NOMO-1 treated with dmso at 0.1 percent for 144 hours (cell line): ENCODE data around the gene CRKL.
A peak's percentile ranks its signal among the peaks of the same experiment; 100 is the strongest.

ENCODE experiments used
- DNase-seq: peaks from one replicate; lab custom pipeline; 2025; ENCODE audit not compliant: unreplicated experiment; lab: John Stamatoyannopoulos, UW

The CRKL gene

DNA sequence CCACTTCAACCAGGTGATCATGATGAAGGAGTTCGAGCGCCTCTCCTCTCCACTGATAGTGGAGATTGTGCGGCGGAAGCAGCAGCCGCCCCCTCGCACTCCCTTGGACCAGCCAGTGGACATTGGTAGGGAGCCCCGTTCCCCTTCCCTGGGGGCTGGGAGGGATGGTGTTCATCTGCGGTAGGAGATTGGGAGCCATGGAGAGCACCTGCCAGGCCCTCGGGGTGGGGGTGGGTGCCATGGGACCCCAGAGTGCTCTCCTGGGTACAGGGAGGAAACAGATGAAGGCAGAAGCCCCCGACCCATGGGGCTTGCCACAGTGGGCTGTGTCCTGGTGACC lies 77.7 kb downstream of the CRKL start:
- no peak for DNase-seq

DNA sequence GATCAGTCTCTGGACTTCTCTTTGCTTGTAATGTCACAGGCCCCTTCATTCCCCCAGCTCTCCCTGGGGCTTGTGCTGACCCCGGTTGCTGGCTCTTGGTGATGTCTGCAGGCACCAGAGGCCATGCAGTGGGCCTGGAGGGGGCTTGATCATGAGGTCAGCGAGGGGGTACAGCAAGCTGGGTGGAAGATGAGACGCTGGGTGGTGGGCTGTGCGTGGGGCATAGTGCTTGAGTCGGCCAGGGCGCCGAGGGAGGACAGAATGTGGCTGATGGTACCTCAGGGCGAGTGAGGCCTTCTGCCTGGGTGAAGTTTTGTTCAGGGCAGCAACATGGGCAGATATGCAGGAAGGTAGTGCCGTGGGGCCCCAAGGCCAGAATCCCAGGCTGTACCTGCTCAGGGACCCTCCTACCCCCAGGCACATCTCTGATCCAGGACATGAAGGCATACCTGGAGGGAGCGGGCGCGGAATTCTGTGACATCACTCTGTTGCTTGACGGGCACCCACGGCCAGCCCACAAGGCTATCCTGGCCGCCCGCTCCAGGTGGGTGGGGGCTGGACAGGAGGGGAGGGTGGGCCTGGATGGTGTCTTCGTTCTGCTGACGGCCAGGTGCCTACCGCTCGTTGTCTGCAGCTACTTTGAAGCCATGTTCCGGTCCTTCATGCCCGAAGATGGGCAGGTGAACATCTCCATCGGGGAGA lies 78.3 kb downstream of the CRKL start:
- no peak for DNase-seq

DNA sequence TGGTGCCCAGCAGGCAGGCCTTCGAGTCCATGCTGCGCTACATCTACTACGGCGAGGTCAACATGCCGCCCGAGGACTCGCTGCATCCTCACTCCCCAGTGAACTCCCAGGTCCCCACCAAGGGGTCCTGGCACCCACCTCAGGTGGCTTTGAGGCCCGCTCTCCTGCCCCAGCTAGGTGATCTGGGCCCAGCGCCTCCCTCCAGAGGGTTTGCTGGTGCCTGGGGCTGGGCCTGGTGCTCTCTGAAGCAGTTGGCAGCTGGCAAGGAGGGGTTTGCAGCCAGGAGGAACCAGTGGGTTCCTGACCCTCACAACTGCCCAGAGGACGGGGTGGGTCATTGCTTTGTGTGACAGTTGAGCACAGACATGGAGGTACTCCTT lies 78.8 kb downstream of the CRKL start:
- no peak for DNase-seq

DNA sequence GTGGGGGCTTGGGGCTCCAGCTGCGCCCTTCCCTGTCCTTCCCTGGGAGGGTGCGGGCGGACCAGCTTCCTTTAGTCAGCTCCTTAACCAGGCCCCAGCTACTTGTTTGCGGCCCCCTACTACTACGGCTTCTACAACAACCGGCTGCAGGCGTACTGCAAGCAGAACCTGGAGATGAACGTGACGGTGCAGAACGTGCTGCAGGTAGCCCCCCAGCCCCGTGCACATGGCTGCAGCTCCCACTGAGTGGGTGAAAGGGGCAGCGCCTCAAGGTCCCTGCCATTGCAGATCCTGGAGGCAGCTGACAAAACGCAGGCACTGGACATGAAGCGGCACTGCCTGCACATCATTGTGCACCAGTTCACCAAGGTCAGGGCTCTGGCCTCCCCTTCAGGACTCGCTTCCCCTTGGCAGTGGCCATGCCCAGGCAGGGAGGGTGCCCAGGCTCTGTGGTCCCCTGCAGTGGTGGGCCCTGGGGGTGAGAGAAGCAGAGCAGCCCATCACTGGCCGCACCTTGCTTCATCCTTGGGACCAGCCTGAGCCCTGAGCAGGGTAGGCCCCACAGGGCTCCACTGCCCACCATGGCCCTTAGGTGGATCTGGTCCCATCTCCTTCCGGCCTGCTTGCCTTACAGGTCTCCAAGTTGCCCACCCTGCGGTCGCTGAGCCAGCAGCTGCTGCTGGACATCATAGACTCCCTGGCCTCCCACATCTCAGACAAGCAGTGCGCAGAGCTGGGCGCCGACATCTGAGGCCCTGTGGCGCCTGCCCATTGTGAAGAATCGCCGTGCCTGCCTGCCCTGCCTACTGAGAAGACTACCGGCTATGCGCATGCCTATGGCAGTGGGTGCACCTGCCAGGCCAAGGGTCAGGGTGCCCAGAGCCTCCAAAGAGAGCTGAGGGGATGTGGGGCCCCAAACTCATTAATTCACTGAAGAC lies 79.7 kb downstream of the CRKL start:
- no peak for DNase-seq

DNA sequence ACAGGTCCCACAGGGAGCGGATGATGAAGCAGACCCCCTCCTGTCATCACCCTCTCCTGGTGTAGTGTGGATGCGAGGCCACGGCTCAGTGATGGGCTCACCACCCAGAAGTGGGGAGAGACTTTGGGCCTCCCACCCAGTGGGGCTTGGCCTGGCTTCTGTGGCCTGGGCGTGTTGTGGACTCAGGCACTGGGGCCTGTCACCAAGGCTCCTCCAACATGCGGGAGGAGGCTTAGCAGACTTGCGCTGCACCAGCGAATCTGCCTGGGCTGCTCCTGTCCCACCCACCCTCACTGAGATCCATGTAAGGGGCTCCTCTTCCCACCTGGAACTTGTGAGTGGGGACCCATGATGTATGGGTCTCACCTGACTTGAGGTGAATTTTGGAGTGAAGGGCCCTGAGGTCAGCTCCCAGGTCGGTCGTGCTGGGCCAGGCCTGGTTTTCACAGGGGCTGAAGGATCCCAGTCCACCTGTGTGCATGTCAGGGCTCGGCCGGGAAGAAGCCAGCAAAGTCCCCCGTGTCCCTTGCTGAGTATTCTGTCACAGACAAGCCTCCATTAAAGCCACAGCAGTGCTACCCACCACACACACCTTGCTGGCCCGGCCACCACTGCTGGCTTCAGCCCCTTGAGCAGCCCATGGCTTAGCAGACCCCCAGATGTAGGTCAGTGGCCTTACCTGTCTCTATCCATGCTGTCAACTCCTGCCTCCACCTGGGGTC lies 80.5 kb downstream of the CRKL start:
- DNase-seq = no peak

DNA sequence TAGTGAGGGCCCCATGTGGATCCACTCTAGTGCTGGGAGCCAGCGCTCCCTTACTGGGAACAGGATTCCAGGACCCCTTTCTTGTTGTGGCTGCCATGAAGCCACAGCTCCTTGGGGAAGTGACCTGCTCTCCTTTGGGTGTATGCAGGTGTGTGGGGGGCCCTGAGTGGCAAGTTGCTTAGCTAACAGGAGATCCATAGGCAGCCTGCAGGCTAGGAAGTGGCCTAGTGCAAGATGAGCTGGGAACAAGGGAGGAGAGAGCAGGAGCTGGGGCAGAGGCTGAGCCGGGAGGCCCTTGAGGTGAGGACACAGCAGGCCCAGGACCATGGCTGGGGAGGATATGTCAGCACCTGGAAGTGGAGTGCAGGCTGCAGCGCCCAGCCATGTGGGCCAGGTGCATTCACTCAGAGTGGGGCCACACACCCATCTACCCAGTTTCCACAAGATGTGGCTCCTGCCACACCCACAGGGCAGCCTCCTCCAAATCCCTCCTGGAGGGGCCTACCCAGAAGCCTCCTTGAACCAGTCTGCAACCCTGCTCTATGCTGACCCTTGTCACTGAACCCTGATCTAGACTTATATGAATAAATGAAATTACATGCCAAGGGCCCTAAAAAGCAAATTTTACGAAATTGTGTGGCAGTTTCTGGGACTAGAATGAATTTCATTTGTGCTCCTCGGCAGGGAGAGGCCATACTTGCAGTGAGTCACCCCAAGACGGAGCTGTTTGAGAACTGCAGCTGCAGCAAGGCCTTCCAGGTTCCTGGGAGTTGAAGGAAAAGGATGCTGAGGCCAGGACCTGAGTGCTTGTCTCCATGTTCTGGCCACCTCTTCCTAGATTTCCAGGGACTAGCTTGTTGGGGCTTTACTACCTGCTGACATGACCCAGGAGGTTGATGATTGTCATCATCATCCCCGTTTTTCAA lies 81.5 kb downstream of the CRKL start:
- DNase-seq = no peak

DNA sequence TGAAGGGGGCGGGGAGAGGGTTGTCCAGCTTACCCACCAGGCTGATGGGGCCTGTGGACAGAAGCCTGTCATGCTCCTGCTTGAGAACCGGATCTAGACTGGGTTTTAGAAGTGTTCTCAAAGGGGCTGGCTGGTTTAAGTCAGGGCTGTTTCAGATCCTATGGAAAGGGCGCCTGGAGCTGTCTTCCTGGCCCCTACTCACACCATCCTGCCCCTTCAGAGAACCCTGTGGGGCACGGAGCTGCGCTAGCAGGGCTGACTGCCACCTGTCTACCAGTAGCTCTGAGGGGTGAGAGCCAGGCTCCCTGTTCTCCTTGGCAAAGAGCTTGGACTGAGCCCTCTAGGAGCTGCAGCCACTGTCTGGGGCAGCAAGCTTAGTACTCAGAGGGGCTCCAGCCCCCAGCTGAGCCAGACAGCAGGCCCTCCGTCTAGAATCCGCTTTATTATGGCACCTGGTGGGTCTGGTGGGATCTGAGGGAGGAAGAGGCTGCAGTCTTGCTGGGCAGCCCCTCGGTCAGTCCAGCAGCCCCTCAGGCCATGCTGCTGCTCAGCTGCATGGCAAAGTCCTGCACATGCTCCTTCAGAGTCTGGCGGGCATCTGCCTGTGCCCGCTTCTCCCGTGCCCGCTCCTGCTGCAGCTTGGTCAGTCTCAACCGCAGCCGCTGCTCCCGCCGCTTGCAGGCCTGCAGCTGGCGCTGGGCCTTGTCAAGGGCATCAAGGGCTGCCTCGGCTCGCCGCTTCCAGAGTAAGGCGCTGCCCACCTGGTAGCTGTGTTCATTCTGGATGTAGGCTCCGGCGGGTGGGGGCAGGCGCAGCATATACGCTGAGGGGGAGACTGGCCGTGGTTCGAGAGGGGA lies 82.4 kb downstream of the CRKL start:
- no peak for DNase-seq

DNA sequence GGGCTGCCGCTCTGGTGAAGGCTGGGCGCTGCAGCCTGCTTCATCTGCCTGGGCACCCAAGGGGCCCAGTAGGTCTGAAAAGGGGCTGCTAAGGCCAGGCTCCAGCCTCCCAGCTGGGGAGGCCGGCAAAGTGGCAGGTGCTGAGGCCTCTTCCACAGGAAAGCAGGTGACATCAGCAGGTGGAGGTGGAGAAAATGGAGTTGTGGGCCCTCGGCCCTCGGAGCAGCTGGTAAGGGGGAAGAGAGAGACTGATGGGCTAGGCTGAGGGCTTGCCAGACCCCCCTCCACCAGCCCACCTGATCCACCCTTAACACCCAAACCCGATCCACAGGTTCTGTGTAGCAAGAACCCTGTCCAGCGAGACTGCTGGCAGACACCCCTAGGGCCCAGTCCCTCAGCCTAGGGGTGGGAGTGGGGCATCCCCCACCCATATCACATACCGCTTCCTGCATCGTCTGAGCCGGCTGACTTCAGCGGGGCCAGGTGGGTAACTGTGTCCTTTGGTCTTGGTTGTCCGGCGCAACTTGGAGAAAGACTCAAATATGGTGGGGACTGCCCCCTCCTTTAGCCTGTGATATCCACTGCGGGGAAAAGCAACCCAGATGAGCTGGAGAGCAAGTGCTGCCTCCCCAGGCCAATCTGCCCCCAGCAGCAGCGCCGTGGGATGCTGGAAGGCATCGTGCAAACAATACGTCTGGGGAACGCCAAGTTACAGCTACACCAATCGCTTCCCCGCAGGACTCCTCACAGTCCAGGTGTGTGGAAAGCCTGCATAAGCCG lies 83.2 kb downstream of the CRKL start:
- no peak for DNase-seq

DNA sequence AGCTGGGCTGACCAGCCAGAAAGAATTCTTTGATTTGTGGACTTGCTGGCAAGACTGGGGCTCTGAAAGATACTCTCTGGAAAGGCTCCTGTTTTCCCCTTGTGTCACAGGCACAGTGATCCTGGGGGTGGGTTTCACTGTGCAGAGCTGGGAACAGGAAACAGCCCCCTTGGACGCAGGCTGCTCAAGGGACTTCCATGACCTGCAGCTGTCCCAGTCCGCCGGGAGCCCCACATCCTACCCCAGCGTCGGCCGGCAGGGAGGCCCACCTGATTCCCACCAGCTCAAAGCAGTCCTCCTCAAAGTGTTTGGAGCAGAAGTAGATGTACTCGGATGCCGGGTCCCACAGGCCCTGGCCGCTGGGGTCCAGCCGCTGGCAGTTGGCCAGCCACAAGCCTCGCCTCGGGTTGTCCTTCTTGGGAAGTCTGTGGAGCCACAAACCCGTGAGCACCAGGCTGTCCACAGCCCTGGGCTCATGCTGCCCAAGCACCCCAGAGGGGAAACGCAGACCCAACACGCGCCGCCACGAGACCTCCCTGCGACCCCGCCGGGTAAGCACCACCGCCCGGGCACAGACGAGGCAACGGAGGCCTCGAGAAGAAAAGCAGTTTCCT lies 83.9 kb downstream of the CRKL start:
- no peak for DNase-seq

DNA sequence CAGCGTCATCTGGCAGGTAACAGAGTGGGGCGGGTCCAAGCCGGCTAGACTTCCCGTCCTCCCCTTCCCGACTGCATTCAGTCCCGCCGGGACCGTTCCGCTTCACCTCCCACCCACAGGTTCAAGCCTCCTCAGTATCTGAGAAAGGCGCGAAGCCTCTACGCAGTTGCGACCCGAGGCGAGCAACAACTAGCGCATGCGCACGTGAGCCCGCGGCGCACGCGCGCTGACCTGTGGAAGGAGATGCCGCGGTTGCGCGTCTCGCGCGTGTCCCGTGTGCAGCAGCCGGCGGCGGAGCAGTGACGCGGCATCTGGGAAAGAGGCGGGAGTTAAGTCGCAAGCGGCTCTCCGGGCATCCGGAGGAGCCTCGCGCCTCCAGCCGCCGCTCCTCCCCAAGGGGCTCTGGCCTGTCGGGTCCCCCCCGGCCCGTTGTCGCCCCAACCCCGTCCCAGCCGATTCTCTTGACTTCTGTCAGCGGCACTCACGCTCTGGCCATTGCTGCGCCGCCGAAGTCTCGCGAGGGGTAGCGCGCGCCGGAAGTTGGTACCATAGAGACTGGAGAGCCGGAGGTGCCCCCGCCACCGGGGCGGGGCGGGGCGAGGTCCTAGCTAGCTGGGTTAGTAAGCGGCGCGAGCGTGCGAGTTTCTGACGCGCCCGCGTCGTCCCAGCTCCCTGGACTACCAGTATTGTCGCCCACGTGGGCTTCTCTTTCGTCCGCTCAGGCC lies 84.6 kb downstream of the CRKL start, which contains the start of gene THAP7:
Gene THAP7 (minus strand): TSS at position 518 of the 725 bp plus-strand sequence. CDS start 207 bp downstream, at position 311.
- DNase-seq = peak; percentile 98
